ENCODE results near the gene FXYD1. TPM values are rescaled to one million over a fixed set of nuclear protein-coding genes. Genes with fewer than 3 reads are reported as not detected.

The FXYD1 gene
- total and polyA plus RNA-seq, 2 of the 8 experiments (the other 6 are each of a cell fraction or from before 2014, with no cell fraction given), result 1.6 to 8.1 TPM

DNA sequence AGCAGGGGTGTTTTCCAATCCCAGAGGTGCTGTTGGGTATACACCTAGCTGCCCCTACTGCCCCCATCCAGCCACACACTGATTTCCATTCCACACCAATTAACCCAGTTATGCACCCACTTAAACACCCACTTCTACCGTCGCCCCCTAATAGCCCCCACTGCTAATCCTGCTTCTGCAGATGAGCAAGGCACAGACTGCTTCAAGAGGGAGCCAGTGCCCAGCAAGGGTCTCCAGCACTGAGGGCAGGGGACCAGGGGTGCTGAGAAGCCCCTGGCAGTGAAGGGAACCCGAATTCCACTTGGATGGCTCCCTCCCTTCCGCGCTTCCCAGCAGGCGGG lies 5.6 kb downstream of the FXYD1 start:
- H2BK120ac ChIP-seq (replicated peaks; ENCODE audit: low read depth, low read length), result no peak overlapping the region
- no peak overlapping the region for H2BK5ac ChIP-seq (ENCODE audit: low read depth, low read length)
- H3K23ac ChIP-seq (ENCODE audit: insufficient read length), result no peak overlapping the region
- H2BK20ac ChIP-seq (ENCODE audit: low read length), result peak overlapping the region; percentile 72; the same call in 1 of the 2 replicates
- H4K8ac ChIP-seq (ENCODE audit: extremely low read depth, insufficient read depth, low read length), result no peak overlapping the region
- no peak overlapping the region for H2AFZ ChIP-seq (ENCODE audit: low read length)
- no peak overlapping the region for H3K27ac ChIP-seq (ENCODE audit: low read depth, low read length)
- 17% methylated on average over 2 of the region's 6 CpGs; no CpG with 5 or more reads in 1 of the 2 experiments for WGBS, 2 experiments (ENCODE audit: extremely low coverage in 1 of 2, insufficient coverage in 1 of 2, insufficient read length in 1 of 2, insufficient replicate concordance in 2 of 2, low coverage in 1 of 2, low lambda C conversion rate in 2 of 2, missing lambda C conversion rate in 1 of 2)
- H3K56ac ChIP-seq (replicated peaks; ENCODE audit: insufficient read length, low read depth, low read length), result no peak overlapping the region
- H3K9ac ChIP-seq (replicated peaks in 1 of 4; ENCODE audit: extremely low read depth in 1 of 4, low read depth in 3 of 4, low read length in 3 of 4), result no peak overlapping the region
- no peak overlapping the region for H4K91ac ChIP-seq (replicated peaks; ENCODE audit: insufficient read length, low read length)
- H3K27me3 ChIP-seq (replicated peaks in 1 of 4; ENCODE audit: control insufficient read depth in 3 of 4, extremely low read depth in 1 of 4, insufficient read depth in 3 of 4, low read length in 3 of 4), result peaks cover 0 to 15% (median 8%) of the 10 kb centered on the region in 4 experiments; a peak in 5 of 7 replicates
- H4K5ac ChIP-seq (ENCODE audit: insufficient read length, low read depth, low read length), result no peak overlapping the region
- no peak for TF ChIP-seq ASH2L (IDR thresholded peaks at IDR 0.05; ENCODE audit: low read length)
- TF ChIP-seq, protein P1, sequence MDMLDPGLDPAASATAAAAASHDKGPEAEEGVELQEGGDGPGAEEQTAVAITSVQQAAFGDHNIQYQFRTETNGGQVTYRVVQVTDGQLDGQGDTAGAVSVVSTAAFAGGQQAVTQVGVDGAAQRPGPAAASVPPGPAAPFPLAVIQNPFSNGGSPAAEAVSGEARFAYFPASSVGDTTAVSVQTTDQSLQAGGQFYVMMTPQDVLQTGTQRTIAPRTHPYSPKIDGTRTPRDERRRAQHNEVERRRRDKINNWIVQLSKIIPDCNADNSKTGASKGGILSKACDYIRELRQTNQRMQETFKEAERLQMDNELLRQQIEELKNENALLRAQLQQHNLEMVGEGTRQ (IDR thresholded peaks at IDR 0.05; ENCODE audit: low read length), result no peak
- TF ChIP-seq RBBP5 (IDR thresholded peaks at IDR 0.05; ENCODE audit: borderline replicate concordance, low read depth, low read length), result no peak
- TF ChIP-seq RXRA (IDR thresholded peaks at IDR 0.05; ENCODE audit: insufficient read depth, low read depth, low read length), result no peak
- TF ChIP-seq ZNF274 (IDR thresholded peaks at IDR 0.05; ENCODE audit: borderline replicate concordance, extremely low read depth, low read length), result no peak
- TF ChIP-seq PHF8 (conservative IDR thresholded peaks at IDR 0.05; ENCODE audit: low read depth, low read length), result no peak
- TF ChIP-seq NRF1 (IDR thresholded peaks at IDR 0.05; ENCODE audit: low read depth, low read length), result no peak
- no peak for TF ChIP-seq CBX8 (IDR thresholded peaks at IDR 0.05; ENCODE audit: borderline replicate concordance, low read depth, low read length)
- no peak for TF ChIP-seq SP4 (IDR thresholded peaks at IDR 0.05; ENCODE audit: low read length)
- no peak for TF ChIP-seq EZH2 (IDR thresholded peaks at IDR 0.05; ENCODE audit: low read depth, low read length, severe bottlenecking)
- no peak for TF ChIP-seq RNF2 (IDR thresholded peaks at IDR 0.05; ENCODE audit: borderline replicate concordance, low read depth, low read length, missing control alignments, poor library complexity, severe bottlenecking)
- no peak for TF ChIP-seq SIRT6 (IDR thresholded peaks at IDR 0.05; ENCODE audit: low read length)
- peak overlapping the region in 1 of 4 experiments; percentile 65; a peak in 2 of 8 replicates for H3K4me3 ChIP-seq (ENCODE audit: extremely low read depth in 1 of 4, insufficient read depth in 2 of 4, low read depth in 3 of 4, low read length in 4 of 4)
- no peaks in the 10 kb centered on the region; the same call in 1 of the 2 replicates for H3K79me1 ChIP-seq (ENCODE audit: low read depth, low read length)
- H3K4ac ChIP-seq (replicated peaks; ENCODE audit: insufficient read length, low read depth, low read length), result no peak overlapping the region
- H3K79me2 ChIP-seq (ENCODE audit: control insufficient read depth in 1 of 2, insufficient read depth in 2 of 2, low read length in 2 of 2), result no peaks in the 10 kb centered on the region
- no peaks in the 10 kb centered on the region for H3K36me3 ChIP-seq (ENCODE audit: control insufficient read depth in 2 of 4, insufficient read depth in 4 of 4, low read length in 3 of 4)
- ChIA-PET CTCF (ENCODE audit: partially characterized antibody) (interaction anchor here (0.8 to 3.7 kb wide), 11 partner anchors 9 to 77 kb away, joined by 3 to 60 read pairs (median 3); partner anchors contain the start of genes FXYD3, FXYD5 and LGI4), POLR2A (ENCODE audit: partially characterized antibody) (interaction anchor here (0.5 to 4.8 kb wide), 6 partner anchors 10 to 65 kb away, joined by 3 to 67 read pairs (median 4); partner anchors contain the start of gene FXYD5)
- peaks cover 20% of the 10 kb centered on the region; the same call in 1 of the 2 replicates for H3K23me2 ChIP-seq (ENCODE audit: low read depth, low read length)
- H2BK12ac ChIP-seq (ENCODE audit: low read depth, low read length), result 0 out of 2 replicates have a peak overlapping the region, but pooled peaks have one; percentile 39
- peaks cover 0 to 3% of the 10 kb centered on the region in 2 experiments for H4K20me1 ChIP-seq (replicated peaks in 1 of 2; ENCODE audit: control insufficient read depth in 1 of 2, insufficient read depth in 2 of 2, low read length in 2 of 2)
- no peak overlapping the region; the same call in none of the 2 replicates for H2BK15ac ChIP-seq (ENCODE audit: low read length)
- H3K9me3 ChIP-seq (ENCODE audit: insufficient read depth in 2 of 2, low read depth in 1 of 2, low read length in 1 of 2), result no peaks in the 10 kb centered on the region
- peak overlapping the region; percentile 48 for H3K18ac ChIP-seq (ENCODE audit: extremely low read depth, low read length)
- FAIRE-seq (no peak), DNase-seq (ENCODE audit: low read depth in 1 of 2, low spot score in 2 of 2) (no peak)
- H2AK5ac ChIP-seq (ENCODE audit: low read depth, low read length), result no peak overlapping the region
- H3K14ac ChIP-seq (ENCODE audit: insufficient read length), result no peak overlapping the region
- H3K4me2 ChIP-seq (ENCODE audit: insufficient read depth in 1 of 2, low read depth in 2 of 2, low read length in 2 of 2), result peak overlapping the region; percentile 78 to 82
- peaks cover 5 to 26% (median 22%) of the 10 kb centered on the region in 4 experiments for H3K4me1 ChIP-seq (replicated peaks in 1 of 4; ENCODE audit: control insufficient read depth in 3 of 4, insufficient read depth in 4 of 4, low read length in 3 of 4)

All from H1 (cell line).